Natural killer cell (primary cell): ENCODE data around the gene C1QB. TPM values are rescaled to one million over a fixed set of nuclear protein-coding genes. Genes with fewer than 3 reads are reported as not detected.

Experiments
- ATAC-seq, 3 donors: fragments of 150-1000 bp in 2 of 3; fragments of 200-7000 bp in 1 of 3; cut with Tn5 transposase; 1 replicate in 1 of 3; 2 replicates in 2 of 3; pipeline ENCODE4 v1.10.0; 2021; ENCODE audit warnings: mild to moderate bottlenecking in 2 of 3, moderate library complexity in 2 of 3
- DNase-seq, 2 donors: peaks; one replicate each; pipeline versions ENCODE4 v3.0.0 to v3.0.0-alpha.2; 2013 to 2021; ENCODE audit warnings: mixed read lengths in 1 of 2
- H3K27ac ChIP-seq: one replicate; pipeline ENCODE4 v1.5.1; 2013; ENCODE audit warnings: mild to moderate bottlenecking, low read length
- H3K27me3 ChIP-seq: one replicate; pipeline ENCODE4 v1.6.1; 2013; ENCODE audit warnings: low read length; ENCODE audit not compliant: control insufficient read depth, insufficient read depth
- H3K36me3 ChIP-seq: one replicate; pipeline ENCODE4 v1.6.1; 2013; ENCODE audit warnings: low read length; ENCODE audit not compliant: control insufficient read depth, insufficient read depth
- H3K4me1 ChIP-seq: one replicate; pipeline ENCODE4 v1.6.1; 2013; ENCODE audit warnings: low read length; ENCODE audit not compliant: control insufficient read depth, insufficient read depth
- H3K4me3 ChIP-seq: one replicate; pipeline ENCODE4 v1.5.1; 2013; ENCODE audit warnings: low read length
- H3K9me3 ChIP-seq: one replicate; pipeline ENCODE4 v1.6.1; 2013; ENCODE audit warnings: low read length; ENCODE audit not compliant: control insufficient read depth, insufficient read depth
- H3K27ac Mint-ChIP-seq, 2 donors: one replicate each; pipeline ENCODE4 v1.8.0; 2022; ENCODE audit warnings: mild to moderate bottlenecking in 2 of 2, mixed read lengths in 2 of 2, moderate library complexity in 1 of 2
- H3K27me3 Mint-ChIP-seq, 2 donors: one replicate each; pipeline ENCODE4 v1.8.0; 2022; ENCODE audit warnings: low read depth in 2 of 2, mixed read lengths in 2 of 2
- H3K36me3 Mint-ChIP-seq: one replicate; pipeline ENCODE4 v1.8.0; 2022; ENCODE audit warnings: mixed read lengths
- H3K4me1 Mint-ChIP-seq, 2 donors: one replicate each; pipeline ENCODE4 v1.8.0; 2022; ENCODE audit warnings: mixed read lengths in 2 of 2
- H3K4me3 Mint-ChIP-seq: one replicate; pipeline ENCODE4 v1.8.0; 2022; ENCODE audit warnings: mild to moderate bottlenecking, moderate library complexity, mixed read lengths
- H3K9me3 Mint-ChIP-seq, 2 donors: one replicate each; pipeline ENCODE4 v1.8.0; 2022; ENCODE audit warnings: mixed read lengths in 2 of 2
- WGBS: methylation state at CpG from one replicate; pipeline ENCODE4 v1.1.7; 2013; ENCODE audit warnings: missing lambda C conversion rate; ENCODE audit not compliant: insufficient coverage; 5-methylcytosine and 5-hydroxymethylcytosine counted together
- intact Hi-C: fragments of 100-400 bp; cut with micrococcal nuclease; formaldehyde crosslinking; loops from one replicate; pipeline ENCODE4 v1.14.2; 2022
- total RNA-seq, 4 donors: library from RNA; stranded (reverse); fragments of 120-200 nt in 1 of 4; gene quantifications; one replicate each; pipeline versions ENCODE4 v1.2.3 to v1.2.4, GENCODE V29; 2013 to 2022
- TF ChIP-seq, protein P1 (sequence below): fragments of 200-600 bp; IDR thresholded peaks from one replicate; pipeline ENCODE4 v1.8.0; 2022; ENCODE audit warnings: antibody characterized with exemption

C1QB gene, protein sequence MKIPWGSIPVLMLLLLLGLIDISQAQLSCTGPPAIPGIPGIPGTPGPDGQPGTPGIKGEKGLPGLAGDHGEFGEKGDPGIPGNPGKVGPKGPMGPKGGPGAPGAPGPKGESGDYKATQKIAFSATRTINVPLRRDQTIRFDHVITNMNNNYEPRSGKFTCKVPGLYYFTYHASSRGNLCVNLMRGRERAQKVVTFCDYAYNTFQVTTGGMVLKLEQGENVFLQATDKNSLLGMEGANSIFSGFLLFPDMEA
- total RNA-seq, result 1 to 10 TPM in 1 of 3 donors, under 1 TPM in 1, not detected in 1; 0.70 to 1.3 TPM
- 0.09 TPM for total RNA-seq (2013)

DNA sequence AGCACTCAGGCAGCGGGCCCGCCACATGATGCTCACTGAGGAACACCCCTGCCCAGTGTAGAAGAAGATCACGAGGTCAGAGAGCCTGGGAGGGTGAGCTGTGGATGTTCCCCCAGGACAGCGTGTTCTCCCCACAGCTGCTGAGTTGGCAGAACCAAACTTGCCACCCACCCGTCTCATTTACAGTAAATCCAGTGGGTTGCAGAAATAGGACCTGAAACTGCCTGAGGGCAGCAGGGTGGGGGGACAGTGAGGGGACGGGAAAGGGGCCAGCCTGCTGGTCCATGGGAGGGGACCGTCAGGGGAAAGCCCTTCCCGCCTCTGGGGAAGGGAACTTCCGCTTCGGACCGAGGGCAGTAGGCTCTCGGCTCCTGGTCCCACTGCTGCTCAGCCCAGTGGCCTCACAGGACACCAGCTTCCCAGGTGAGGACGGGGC is at the start of gene C1QB:
C1QB (plus strand) TSS at position 356 of the 436 bp plus-strand sequence. CDS start 6,227 bp downstream, outside the sequence.
- peaks cover 0 to 2% of the 10 kb centered on the region in 2 donors for H3K27me3 Mint-ChIP-seq
- Histone ChIP-seq H3K27me3 (no peaks in the 10 kb centered on the region), H3K4me1 (no peaks in the 10 kb centered on the region), H3K36me3 (no peaks in the 10 kb centered on the region), H3K9me3 (no peaks in the 10 kb centered on the region), H3K27ac (no peak within 1 kb of the TSS), H3K4me3 (no peak within 1 kb of the TSS)
- ATAC-seq (no peak), DNase-seq (no peak)
- TF ChIP-seq, protein P1, sequence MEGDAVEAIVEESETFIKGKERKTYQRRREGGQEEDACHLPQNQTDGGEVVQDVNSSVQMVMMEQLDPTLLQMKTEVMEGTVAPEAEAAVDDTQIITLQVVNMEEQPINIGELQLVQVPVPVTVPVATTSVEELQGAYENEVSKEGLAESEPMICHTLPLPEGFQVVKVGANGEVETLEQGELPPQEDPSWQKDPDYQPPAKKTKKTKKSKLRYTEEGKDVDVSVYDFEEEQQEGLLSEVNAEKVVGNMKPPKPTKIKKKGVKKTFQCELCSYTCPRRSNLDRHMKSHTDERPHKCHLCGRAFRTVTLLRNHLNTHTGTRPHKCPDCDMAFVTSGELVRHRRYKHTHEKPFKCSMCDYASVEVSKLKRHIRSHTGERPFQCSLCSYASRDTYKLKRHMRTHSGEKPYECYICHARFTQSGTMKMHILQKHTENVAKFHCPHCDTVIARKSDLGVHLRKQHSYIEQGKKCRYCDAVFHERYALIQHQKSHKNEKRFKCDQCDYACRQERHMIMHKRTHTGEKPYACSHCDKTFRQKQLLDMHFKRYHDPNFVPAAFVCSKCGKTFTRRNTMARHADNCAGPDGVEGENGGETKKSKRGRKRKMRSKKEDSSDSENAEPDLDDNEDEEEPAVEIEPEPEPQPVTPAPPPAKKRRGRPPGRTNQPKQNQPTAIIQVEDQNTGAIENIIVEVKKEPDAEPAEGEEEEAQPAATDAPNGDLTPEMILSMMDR, result no peak
- no peak within 1 kb of the TSS for H3K27ac Mint-ChIP-seq
- no peaks in the 10 kb centered on the region for H3K9me3 Mint-ChIP-seq
- no peak within 1 kb of the TSS for H3K4me3 Mint-ChIP-seq
- WGBS, result 79% methylated on average over 13 of the region's 13 CpGs
- no peaks in the 10 kb centered on the region for H3K4me1 Mint-ChIP-seq
- intact Hi-C loops, result no loop called here
- no peaks in the 10 kb centered on the region for H3K36me3 Mint-ChIP-seq

DNA sequence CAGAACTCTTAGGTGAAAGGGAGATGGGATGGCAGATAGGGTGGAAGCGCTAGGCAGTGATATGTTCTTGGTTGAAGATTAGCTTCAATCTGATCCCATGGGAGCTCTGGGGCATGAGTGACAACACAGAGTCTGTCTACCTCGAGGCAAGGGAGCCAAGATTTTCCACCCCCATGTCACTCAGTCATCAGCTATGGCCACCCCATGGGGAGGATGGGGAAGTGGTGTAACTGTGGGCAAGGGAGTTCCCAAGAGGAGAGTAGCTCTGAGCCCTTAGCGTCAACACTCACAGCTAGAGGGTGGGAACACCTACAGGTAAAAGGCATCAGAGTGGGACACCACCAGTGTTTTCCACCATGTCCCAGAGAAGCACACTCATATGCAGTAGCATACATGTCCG is 46.9 kb upstream of the C1QB start:
- Histone ChIP-seq H3K4me3 (no peak overlapping the region), H3K36me3 (no peaks in the 10 kb centered on the region), H3K27ac (no peak overlapping the region), H3K4me1 (no peaks in the 10 kb centered on the region), H3K9me3 (no peaks in the 10 kb centered on the region), H3K27me3 (peaks cover 3% of the 10 kb centered on the region)
- no peaks in the 10 kb centered on the region for H3K9me3 Mint-ChIP-seq
- WGBS, result 56% methylated on average over 2 of the region's 4 CpGs
- DNase-seq (no peak), ATAC-seq (no peak)
- TF ChIP-seq, protein P1, result no peak
- peaks cover 36 to 56% of the 10 kb centered on the region in 2 donors for H3K27me3 Mint-ChIP-seq
- intact Hi-C loops, result no loop called here
- no peak overlapping the region for H3K4me3 Mint-ChIP-seq
- H3K36me3 Mint-ChIP-seq, result no peaks in the 10 kb centered on the region
- H3K27ac Mint-ChIP-seq, result no peak overlapping the region
- no peaks in the 10 kb centered on the region for H3K4me1 Mint-ChIP-seq

GRCh38 chr1:22607154-22607553 is 45.9 kb upstream of the C1QB start:
- H3K27me3 ChIP-seq, result peaks cover 3% of the 10 kb centered on the region
- Mint-ChIP-seq H3K4me3 (no peak overlapping the region), H3K4me1 (no peaks in the 10 kb centered on the region), H3K27me3 (peaks cover 36 to 62% of the 10 kb centered on the region in 2 donors), H3K27ac (no peak overlapping the region), H3K9me3 (no peaks in the 10 kb centered on the region), H3K36me3 (no peaks in the 10 kb centered on the region)
- no peaks in the 10 kb centered on the region for H3K36me3 ChIP-seq
- intact Hi-C loops, result no loop called here
- DNase-seq, result no peak
- ATAC-seq, result no peak
- no peak overlapping the region for H3K27ac ChIP-seq
- WGBS, result 9% methylated on average over 10 of the region's 10 CpGs
- H3K4me1 ChIP-seq, result no peaks in the 10 kb centered on the region
- H3K4me3 ChIP-seq, result no peak overlapping the region
- H3K9me3 ChIP-seq, result no peaks in the 10 kb centered on the region
- TF ChIP-seq, protein P1, result no peak

DNA sequence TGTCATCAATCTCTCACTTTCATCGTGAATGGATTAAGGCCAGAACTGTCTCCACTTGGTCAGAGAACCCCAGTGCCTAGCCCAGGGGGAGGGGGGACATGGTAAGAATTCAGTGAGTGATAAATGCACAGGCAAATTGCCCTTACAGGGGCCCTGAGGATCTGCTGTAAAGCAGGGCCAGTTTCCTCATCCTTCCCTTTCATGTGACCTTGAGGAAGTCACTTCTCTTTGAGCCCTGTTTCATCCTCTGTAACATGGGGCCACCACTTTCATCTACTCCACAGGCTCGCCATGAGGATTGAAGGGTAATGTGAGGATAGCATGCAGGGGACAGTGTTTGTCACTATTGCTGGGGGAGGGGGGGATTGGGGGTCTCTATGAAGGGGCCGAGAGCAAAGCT is 44.7 kb upstream of the C1QB start:
- intact Hi-C loops, result no loop called here
- no peaks in the 10 kb centered on the region for H3K36me3 Mint-ChIP-seq
- no peak overlapping the region for H3K4me3 Mint-ChIP-seq
- H3K9me3 Mint-ChIP-seq, result no peaks in the 10 kb centered on the region
- TF ChIP-seq, protein P1, result no peak
- no peaks in the 10 kb centered on the region for H3K36me3 ChIP-seq
- DNase-seq (no peak), ATAC-seq (no peak)
- no peak overlapping the region for H3K27ac Mint-ChIP-seq
- H3K4me3 ChIP-seq, result no peak overlapping the region
- no peaks in the 10 kb centered on the region for H3K9me3 ChIP-seq
- no peak overlapping the region for H3K27ac ChIP-seq
- H3K4me1 ChIP-seq, result no peaks in the 10 kb centered on the region
- 74% methylated on average over 2 of the region's 3 CpGs for WGBS
- H3K27me3 Mint-ChIP-seq, result peaks cover 36 to 62% of the 10 kb centered on the region in 2 donors
- H3K4me1 Mint-ChIP-seq, result no peaks in the 10 kb centered on the region
- H3K27me3 ChIP-seq, result peaks cover 3% of the 10 kb centered on the region
